ENCODE results near the gene DDR2. TPM values are rescaled to one million over a fixed set of nuclear protein-coding genes. Genes with fewer than 3 reads are reported as not detected.

DDR2 gene
- total RNA-seq, 2 experiments from 2014 or later: 0.19 TPM; not detected in 1

- CTCF ChIA-PET (ENCODE audit: unreplicated experiment): no interaction called here
- Histone ChIP-seq H3K4me2 (ENCODE audit: low read length) (no peak overlapping the region), H3K36me3 (ENCODE audit: insufficient read depth, low read length) (no peaks in the 10 kb centered on the region), H3K9me3 (ENCODE audit: low read length) (no peaks in the 10 kb centered on the region), H4K20me1 (ENCODE audit: insufficient read depth, low read length) (no peaks in the 10 kb centered on the region), H3K9me2 (ENCODE audit: insufficient read depth, low read length) (no peaks in the 10 kb centered on the region), H3K79me2 (ENCODE audit: insufficient read depth, low read depth, low read length) (no peaks in the 10 kb centered on the region), H2AFZ (ENCODE audit: low read length) (no peak overlapping the region), H3K27ac (ENCODE audit: low read depth, low read length, poor library complexity, severe bottlenecking) (no peak overlapping the region), H3K4me3 (ENCODE audit: low read depth, low read length, poor library complexity, severe bottlenecking) (no peak overlapping the region), H3K4me1 (ENCODE audit: insufficient read depth, low read length, poor library complexity, severe bottlenecking) (no peaks in the 10 kb centered on the region)
- BruUV-seq (replicated peaks): no TSS peak
- POLR2A ChIA-PET: no interaction called here
- TF ChIP-seq, protein P1, sequence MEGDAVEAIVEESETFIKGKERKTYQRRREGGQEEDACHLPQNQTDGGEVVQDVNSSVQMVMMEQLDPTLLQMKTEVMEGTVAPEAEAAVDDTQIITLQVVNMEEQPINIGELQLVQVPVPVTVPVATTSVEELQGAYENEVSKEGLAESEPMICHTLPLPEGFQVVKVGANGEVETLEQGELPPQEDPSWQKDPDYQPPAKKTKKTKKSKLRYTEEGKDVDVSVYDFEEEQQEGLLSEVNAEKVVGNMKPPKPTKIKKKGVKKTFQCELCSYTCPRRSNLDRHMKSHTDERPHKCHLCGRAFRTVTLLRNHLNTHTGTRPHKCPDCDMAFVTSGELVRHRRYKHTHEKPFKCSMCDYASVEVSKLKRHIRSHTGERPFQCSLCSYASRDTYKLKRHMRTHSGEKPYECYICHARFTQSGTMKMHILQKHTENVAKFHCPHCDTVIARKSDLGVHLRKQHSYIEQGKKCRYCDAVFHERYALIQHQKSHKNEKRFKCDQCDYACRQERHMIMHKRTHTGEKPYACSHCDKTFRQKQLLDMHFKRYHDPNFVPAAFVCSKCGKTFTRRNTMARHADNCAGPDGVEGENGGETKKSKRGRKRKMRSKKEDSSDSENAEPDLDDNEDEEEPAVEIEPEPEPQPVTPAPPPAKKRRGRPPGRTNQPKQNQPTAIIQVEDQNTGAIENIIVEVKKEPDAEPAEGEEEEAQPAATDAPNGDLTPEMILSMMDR (conservative IDR thresholded peaks at IDR 0.05; ENCODE audit: low read length): no peak
- TF ChIP-seq EZH2phosphoT487 (IDR thresholded peaks at IDR 0.05; ENCODE audit: borderline replicate concordance, low read depth, low read length): no peak
- DNase-seq (ENCODE audit: low spot score): no peak
- intact Hi-C loops (cut with micrococcal nuclease; ENCODE audit: unreplicated experiment): no loop called here
Measured at GRCh38 chr1:162699366-162699765, 67.1 kb downstream of the DDR2 start.

DNA sequence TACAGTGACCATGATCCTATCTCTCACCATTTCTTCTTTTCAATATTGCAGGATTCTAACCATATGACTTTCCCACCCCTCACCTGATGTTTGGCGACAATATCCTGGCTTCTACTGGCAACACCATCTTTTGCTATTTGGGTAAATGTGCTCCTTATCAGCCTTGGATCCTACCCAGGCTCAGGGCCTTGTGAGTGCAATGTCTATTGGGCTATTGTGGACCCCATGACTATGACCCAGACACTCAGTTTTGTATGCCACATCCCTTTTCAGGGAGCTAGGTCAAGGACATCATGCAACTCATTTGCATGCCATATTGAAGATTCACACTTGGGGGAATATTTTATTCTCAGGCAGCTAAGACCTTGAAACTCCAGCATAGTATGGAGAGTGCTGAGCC, 67.9 kb downstream of the DDR2 start:
- intact Hi-C loops (cut with micrococcal nuclease; ENCODE audit: unreplicated experiment): no loop called here
- Histone ChIP-seq H4K20me1 (ENCODE audit: insufficient read depth, low read length) (no peaks in the 10 kb centered on the region), H3K79me2 (ENCODE audit: insufficient read depth, low read depth, low read length) (no peaks in the 10 kb centered on the region), H3K27ac (ENCODE audit: low read depth, low read length, poor library complexity, severe bottlenecking) (no peak overlapping the region), H3K9me2 (ENCODE audit: insufficient read depth, low read length) (no peaks in the 10 kb centered on the region), H3K4me1 (ENCODE audit: insufficient read depth, low read length, poor library complexity, severe bottlenecking) (no peaks in the 10 kb centered on the region), H3K36me3 (ENCODE audit: insufficient read depth, low read length) (no peaks in the 10 kb centered on the region), H2AFZ (ENCODE audit: low read length) (no peak overlapping the region), H3K4me3 (ENCODE audit: low read depth, low read length, poor library complexity, severe bottlenecking) (no peak overlapping the region), H3K9me3 (ENCODE audit: low read length) (no peaks in the 10 kb centered on the region), H3K4me2 (ENCODE audit: low read length) (no peak overlapping the region)
- DNase-seq (ENCODE audit: low spot score): no peak
- TF ChIP-seq, protein P1 (conservative IDR thresholded peaks at IDR 0.05; ENCODE audit: low read length): no peak
- ChIA-PET CTCF (ENCODE audit: unreplicated experiment) (no interaction called here), POLR2A (no interaction called here)
- BruUV-seq (replicated peaks): no TSS peak

DNA sequence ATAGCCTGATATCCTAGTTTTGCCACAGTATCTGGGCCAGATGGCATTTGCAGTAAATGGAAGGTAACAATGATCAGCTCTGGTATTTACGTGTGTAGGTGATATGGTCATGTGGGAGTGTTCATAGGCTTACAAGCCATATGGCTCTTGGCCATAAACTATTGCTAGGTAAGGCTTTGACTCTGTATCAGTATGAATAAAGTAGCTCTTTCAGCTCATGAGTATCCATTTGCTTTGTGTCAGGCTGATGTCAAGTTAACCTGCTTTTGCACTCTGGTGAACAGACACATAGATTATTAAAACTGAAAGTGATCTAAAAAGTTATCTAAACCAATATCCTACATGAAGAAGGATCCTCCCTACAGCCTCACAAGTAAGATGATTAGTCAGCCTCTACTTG, 69.0 kb downstream of the DDR2 start:
- no peak overlapping the region for H3K4me3 ChIP-seq (ENCODE audit: low read depth, low read length, poor library complexity, severe bottlenecking)
- H3K9me3 ChIP-seq (ENCODE audit: low read length): no peaks in the 10 kb centered on the region
- H3K36me3 ChIP-seq (ENCODE audit: insufficient read depth, low read length): no peaks in the 10 kb centered on the region
- no peaks in the 10 kb centered on the region for H4K20me1 ChIP-seq (ENCODE audit: insufficient read depth, low read length)
- ChIA-PET CTCF (ENCODE audit: unreplicated experiment) (no interaction called here), POLR2A (no interaction called here)
- no peak overlapping the region for H3K27ac ChIP-seq (ENCODE audit: low read depth, low read length, poor library complexity, severe bottlenecking)
- no peak overlapping the region for H2AFZ ChIP-seq (ENCODE audit: low read length)
- no peaks in the 10 kb centered on the region for H3K9me2 ChIP-seq (ENCODE audit: insufficient read depth, low read length)
- H3K79me2 ChIP-seq (ENCODE audit: insufficient read depth, low read depth, low read length): no peaks in the 10 kb centered on the region
- H3K4me1 ChIP-seq (ENCODE audit: insufficient read depth, low read length, poor library complexity, severe bottlenecking): no peaks in the 10 kb centered on the region
- intact Hi-C loops (cut with micrococcal nuclease; ENCODE audit: unreplicated experiment): no loop called here
- DNase-seq (ENCODE audit: low spot score): no peak
- no peak for TF ChIP-seq EZH2phosphoT487 (IDR thresholded peaks at IDR 0.05; ENCODE audit: borderline replicate concordance, low read depth, low read length)
- TF ChIP-seq, protein P1 (conservative IDR thresholded peaks at IDR 0.05; ENCODE audit: low read length): no peak
- no peak overlapping the region for H3K4me2 ChIP-seq (ENCODE audit: low read length)
- no TSS peak for BruUV-seq (replicated peaks)

Data from OCI-LY7 (cell line).